Measurements from ENCODE around the gene GAK.

DNA sequence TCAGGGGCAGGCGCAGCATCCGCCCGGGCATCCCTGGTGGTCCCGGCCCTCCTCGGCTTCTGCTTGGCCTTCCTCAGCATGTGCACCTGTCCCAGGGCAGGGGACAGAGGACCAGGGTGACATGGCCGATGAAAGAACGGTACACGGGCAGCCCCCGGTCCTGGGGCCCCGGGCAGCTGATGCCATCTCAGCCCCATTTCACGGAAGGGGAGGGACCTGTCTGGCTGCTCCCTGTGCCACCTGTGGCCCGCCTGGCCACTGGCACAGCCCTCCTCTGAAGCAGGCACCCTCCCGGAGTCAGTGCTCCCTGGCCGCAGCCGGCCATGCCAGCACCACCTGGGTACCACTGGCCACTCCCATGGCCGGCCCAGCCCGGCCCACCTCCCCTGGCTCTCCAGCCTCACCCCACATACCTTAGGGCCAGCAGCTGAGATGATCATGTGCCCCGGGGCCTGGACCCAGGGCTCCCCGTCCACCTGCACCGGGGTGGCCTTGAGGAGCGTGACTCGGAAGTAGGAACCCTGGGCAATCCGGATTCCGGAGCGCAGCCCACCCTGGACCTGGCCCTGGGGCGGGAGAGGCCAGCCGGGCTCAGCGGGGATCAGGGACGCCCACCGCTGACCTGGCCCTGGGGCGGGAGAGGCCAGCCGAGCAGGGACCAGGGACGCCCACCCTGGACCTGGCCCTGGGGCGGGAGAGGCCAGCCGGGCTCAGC is 28.7 kb upstream of the GAK start:
- TF ChIP-seq, protein P1, sequence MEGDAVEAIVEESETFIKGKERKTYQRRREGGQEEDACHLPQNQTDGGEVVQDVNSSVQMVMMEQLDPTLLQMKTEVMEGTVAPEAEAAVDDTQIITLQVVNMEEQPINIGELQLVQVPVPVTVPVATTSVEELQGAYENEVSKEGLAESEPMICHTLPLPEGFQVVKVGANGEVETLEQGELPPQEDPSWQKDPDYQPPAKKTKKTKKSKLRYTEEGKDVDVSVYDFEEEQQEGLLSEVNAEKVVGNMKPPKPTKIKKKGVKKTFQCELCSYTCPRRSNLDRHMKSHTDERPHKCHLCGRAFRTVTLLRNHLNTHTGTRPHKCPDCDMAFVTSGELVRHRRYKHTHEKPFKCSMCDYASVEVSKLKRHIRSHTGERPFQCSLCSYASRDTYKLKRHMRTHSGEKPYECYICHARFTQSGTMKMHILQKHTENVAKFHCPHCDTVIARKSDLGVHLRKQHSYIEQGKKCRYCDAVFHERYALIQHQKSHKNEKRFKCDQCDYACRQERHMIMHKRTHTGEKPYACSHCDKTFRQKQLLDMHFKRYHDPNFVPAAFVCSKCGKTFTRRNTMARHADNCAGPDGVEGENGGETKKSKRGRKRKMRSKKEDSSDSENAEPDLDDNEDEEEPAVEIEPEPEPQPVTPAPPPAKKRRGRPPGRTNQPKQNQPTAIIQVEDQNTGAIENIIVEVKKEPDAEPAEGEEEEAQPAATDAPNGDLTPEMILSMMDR (IDR thresholded peaks at IDR 0.05), result no peak
- TF ChIP-seq, protein P2, sequence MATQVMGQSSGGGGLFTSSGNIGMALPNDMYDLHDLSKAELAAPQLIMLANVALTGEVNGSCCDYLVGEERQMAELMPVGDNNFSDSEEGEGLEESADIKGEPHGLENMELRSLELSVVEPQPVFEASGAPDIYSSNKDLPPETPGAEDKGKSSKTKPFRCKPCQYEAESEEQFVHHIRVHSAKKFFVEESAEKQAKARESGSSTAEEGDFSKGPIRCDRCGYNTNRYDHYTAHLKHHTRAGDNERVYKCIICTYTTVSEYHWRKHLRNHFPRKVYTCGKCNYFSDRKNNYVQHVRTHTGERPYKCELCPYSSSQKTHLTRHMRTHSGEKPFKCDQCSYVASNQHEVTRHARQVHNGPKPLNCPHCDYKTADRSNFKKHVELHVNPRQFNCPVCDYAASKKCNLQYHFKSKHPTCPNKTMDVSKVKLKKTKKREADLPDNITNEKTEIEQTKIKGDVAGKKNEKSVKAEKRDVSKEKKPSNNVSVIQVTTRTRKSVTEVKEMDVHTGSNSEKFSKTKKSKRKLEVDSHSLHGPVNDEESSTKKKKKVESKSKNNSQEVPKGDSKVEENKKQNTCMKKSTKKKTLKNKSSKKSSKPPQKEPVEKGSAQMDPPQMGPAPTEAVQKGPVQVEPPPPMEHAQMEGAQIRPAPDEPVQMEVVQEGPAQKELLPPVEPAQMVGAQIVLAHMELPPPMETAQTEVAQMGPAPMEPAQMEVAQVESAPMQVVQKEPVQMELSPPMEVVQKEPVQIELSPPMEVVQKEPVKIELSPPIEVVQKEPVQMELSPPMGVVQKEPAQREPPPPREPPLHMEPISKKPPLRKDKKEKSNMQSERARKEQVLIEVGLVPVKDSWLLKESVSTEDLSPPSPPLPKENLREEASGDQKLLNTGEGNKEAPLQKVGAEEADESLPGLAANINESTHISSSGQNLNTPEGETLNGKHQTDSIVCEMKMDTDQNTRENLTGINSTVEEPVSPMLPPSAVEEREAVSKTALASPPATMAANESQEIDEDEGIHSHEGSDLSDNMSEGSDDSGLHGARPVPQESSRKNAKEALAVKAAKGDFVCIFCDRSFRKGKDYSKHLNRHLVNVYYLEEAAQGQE (IDR thresholded peaks at IDR 0.05; ENCODE audit: insufficient read depth in 1 of 2, low read depth in 2 of 2, low read length in 1 of 2), result no peak
- no peak for TF ChIP-seq POLR2AphosphoS5 (IDR thresholded peaks at IDR 0.05; ENCODE audit: low read depth, low read length)

Measured in Panc1 (cell line).